Pons (tissue), 1 donor: ENCODE results near the gene C9.
"Not testable (repeated sequence)": the region's sequence is repeated elsewhere in the genome, so short reads cannot be mapped to it uniquely, and the experiment has no call there.

Experiments
- DNase-seq: peaks from one replicate; pipeline ENCODE4 v3.0.0-alpha.2; 2016; ENCODE audit warnings: low spot score

The C9 gene

DNA sequence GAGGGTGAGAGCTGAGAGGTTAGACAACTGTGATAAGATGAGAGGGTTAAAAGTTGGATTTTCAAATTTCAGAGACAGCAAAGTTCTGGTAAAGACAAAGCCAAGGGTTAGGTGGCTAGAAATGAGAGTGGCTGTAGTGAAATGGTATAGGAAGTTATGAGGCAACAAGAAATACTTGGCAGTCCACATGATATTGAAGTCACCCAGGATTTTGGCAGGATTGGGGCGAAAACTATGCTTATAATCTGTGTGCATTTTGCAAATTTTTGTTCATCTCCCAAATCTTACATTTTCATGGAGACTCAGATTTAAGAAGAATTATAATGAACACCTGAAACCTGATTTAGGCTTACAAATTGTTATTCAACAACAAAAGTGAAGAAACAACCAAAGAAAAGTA is 35.6 kb downstream of the C9 start:
- DNase-seq: no peak

- no peak for DNase-seq
Observed at GRCh38 chr5:39323542-39323941, 40.8 kb downstream of the C9 start.

GRCh38 chr5:39319395-39319794 is 44.9 kb downstream of the C9 start:
- no peak for DNase-seq

DNA sequence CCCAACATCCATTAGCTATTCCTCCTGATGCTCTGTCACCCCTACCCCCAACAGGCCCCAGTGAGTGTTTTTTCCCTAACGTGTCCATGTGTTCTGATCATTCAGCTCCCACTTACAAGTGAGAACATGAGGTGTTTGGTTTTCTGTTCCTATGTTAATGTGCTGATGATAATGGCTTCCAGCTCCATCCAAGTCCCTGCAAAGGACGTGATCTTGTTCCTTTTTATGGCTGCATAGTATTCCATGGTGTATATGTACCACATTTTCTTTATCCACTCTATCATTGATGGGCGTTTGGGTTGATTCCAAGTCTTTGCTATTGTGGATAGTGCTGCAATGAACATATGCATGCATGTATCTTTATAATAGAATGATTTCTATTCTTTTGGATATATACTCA is 47.8 kb downstream of the C9 start:
- not testable (repeated sequence) for DNase-seq

GRCh38 chr5:39315995-39316394 is 48.3 kb downstream of the C9 start:
- no peak for DNase-seq

- DNase-seq: no peak
Observed at GRCh38 chr5:39314591-39314990, 49.7 kb downstream of the C9 start.

GRCh38 chr5:39309534-39309933 is 54.8 kb downstream of the C9 start:
- no peak for DNase-seq

- no peak for DNase-seq
Observed at GRCh38 chr5:39302472-39302871, 61.8 kb downstream of the C9 start.

DNA sequence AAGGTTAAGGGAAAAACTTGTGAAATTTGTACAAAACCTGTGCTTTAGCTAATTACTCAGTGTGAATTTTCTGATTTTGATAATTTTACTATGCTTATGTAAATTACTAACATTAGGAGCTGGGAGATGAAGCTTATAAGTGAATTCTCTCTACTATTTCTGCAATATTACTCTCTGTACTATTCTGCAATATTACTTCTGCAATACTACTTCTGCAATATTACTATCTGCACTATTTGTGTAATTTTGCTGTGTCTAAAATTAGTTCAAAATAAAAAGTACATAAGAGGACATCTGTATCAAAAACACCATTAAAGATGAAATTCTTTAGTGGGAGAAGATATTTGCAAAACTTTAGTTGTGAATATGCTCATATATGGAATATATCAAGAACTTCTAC is 62.9 kb downstream of the C9 start:
- no peak for DNase-seq

GRCh38 chr5:39299962-39300361 is 64.3 kb downstream of the C9 start:
- DNase-seq: no peak

GRCh38 chr5:39294736-39295135 is 69.6 kb downstream of the C9 start:
- DNase-seq: no peak

DNA sequence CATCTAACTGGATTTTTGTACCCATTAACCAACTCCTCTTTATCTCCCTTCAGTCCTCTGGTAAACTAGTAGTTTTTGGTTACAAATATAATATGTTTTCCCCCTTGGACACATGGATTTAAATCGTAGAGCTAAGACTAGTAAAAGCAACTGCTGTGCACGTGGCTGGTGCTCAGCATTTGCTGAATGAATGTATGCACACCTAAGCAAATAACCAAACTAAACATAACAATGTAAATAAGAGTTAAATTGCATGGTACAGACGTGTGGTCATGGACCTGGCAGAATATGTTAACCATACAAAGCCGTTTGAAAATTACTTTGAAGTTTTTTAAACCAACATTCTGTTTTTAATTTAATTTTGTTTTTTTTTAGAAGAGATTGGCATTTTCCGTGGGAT is 79.7 kb downstream of the C9 start:
- no peak for DNase-seq

DNA sequence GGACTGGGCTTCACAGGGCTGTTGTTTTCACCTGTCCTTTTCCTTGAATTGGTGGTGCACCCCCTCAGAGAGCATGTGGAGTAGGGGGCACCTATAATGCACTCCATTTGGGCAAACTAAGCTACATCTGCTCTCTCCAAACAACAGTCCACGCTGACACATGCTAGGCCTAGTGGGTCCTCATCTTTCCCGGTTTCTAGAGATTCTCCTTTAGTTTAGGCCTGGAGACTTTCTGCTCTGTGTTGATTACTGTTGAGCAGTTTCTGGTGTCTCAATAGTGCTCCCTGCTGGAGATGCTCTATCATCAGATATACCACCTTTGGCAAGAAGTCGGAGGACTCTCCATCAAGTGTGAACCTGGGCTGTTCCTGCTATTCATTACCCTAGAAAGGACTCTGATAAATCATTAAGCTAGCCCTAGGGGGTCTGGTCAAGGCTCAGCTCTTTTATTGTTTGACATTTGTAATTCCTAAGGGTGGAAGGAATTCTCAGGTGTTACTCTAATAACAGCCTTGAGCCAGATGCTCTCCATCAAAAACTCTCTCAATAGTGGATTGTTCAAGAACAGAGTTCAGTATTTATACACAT is 81.0 kb downstream of the C9 start:
- peak; percentile 87 for DNase-seq

DNA sequence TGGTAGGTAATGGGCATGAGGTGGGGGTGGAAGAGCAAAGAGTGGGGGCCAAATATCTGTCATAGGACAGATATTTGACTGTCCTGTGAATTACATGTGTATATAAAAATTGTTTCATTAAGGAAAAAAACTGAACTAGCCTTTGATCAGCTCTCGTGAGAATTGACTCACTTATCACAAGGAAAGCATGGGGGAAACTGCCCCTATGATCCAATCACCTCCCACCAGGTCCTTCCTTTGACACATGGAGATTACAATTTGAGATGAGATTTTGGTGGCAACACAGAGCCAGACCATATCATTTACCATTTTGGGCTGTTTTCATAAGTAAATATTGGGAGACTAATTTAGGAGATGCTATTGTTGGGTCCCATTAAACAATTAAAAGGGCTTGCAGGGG is 81.7 kb downstream of the C9 start:
- no peak for DNase-seq

GRCh38 chr5:39275865-39276264 is 88.4 kb downstream of the C9 start:
- DNase-seq: not testable (repeated sequence)

DNA sequence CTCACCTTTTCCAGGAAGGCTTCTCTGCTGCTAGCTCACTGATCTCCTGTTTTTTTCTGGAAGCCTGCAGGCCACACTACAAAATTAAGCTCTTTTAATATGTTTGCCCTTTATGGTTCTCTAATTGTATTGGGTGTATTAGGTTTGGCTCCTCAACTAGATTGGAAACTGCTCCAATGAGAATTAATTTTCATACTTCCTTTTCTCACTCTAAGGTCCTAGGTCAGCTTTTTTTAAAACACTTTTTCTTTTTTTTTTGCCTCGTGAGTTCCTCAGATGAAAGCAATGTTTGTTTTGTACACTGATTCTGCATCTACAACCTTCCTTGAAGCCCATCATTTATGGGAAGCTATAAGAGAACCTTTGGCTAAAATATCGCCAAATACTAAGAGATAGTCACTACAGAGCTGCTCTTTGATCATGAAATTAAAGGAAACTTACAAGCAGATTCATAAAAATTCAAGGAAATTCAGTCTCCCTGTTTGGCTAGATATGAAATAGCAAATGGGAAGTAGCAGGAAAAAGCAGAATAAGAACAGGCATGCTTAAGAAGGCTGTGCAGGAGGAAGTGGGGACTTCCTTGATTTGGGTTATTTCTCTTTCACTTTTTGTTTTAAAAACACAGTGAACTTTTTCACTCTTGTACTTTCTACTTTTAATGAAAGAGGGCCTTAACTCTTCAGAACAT is 89.8 kb downstream of the C9 start:
- DNase-seq: peak; percentile 59

- no peak for DNase-seq
Observed at GRCh38 chr5:39273314-39273954, 90.9 kb downstream of the C9 start.

- DNase-seq: not testable (repeated sequence)
Observed at GRCh38 chr5:39272869-39273231, 91.4 kb downstream of the C9 start.

GRCh38 chr5:39270225-39270848 is 94.0 kb downstream of the C9 start:
- DNase-seq: peak; percentile 66

GRCh38 chr5:39267186-39267585 is 97.1 kb downstream of the C9 start:
- DNase-seq: no peak

DNA sequence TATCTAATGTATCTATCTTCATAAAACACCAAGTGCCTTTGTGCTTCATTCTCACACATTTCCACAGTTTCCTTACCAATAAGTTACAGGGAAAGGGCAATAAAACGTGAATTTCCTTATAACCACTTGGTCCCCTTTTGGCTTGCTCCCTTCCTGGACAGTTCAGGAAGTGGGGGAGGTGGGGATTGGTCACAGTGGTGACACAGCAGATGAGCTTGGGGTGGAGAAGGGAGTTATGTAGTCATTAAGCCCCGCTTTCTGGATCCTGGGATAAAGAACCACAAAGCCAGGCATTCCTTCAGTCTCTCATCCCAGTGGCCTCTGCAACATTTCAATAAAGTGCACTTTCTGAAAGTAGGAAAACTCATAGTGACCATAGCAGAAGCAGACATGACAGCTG is 97.9 kb downstream of the C9 start:
- no peak for DNase-seq

DNA sequence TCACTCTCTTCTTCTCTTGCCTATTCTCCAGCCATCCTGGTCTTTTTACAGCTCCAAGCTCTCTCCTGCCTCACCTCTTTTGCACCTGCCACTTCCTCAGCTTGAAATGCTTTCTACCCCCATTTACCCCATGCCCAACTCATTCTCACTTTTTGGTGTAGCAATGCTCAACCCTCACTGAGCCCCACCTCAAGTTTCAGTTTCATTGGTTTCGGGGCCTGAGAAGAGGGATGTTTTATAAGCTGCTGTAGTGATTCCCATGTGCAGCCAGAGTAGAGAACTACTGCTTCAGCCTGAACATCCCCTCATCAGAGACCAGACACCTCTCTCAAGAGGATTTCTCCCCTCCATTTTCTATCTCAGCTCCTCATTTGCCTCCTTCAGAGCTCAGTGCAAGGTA is 99.8 kb downstream of the C9 start:
- DNase-seq: no peak

DNA sequence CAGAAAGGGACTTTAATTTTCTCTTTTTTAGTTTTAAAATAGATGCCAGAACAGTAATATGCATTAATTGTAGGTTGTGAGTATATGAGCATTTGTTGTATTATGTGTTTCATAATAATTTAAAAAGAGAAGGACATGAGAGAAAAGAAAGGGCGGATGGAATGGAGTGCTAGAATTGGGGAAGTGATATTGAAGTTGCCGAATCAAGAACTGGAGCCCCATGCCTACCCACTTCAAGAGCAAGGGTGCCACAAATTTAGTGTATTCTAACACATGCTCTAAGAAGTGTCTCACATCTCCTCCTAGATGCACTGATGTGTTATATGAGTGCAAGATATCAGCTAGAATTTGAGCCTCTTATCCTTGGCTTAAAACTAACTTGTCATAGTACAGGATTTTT is 101.3 kb downstream of the C9 start:
- DNase-seq: peak; percentile 30
